ENCODE data around the gene NUP54. TPM values are rescaled to one million over a fixed set of nuclear protein-coding genes. Genes with fewer than 3 reads are reported as not detected.

Gene NUP54
- total RNA-seq, 6 experiments from 2014 or later, result 13.3 to 18.9 (median 14.4) TPM

DNA sequence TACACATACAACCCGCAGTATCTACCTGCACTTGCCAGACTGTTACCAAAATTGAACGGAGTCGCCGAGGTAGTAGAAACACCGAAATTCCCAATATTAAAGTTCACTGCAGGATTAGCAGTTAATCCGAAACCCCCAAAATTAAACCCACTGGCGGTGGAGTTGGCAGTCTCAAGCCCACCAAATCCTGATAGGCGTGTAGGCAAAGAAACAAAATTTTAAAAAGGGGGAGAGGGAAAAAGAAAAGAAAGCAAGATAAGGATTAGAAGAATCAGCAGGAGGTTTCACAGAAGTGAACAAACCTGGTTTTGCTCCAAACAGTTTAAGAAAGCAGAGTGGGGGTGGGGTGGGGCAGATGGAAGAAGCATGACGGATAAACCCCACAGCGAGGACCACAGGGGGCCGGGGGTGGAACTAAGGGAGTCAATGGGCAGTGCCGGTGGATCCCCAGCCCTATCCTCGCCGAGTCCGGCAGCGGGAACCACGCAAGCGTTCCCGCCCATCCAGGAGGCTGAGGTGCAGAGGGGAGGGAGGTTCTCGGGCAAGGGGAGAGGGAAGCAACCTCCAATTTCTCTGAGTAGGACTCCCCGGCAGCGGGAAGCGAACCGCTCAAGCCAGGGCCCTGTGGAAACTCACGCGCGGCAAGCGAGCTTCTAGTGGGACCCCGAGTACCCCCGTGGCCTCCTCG lies 599 bp downstream of the NUP54 start:
- peak; percentile 72 to 83 (median 76) for ATAC-seq
- no peaks in the 10 kb centered on the region for H3K9me3 ChIP-seq
- H3K27ac ChIP-seq, result peak overlapping the region; percentile 82 to 88 (median 88)
- no peak for TF ChIP-seq POLR2A (IDR thresholded peaks at IDR 0.05)
- TF ChIP-seq, protein P1, sequence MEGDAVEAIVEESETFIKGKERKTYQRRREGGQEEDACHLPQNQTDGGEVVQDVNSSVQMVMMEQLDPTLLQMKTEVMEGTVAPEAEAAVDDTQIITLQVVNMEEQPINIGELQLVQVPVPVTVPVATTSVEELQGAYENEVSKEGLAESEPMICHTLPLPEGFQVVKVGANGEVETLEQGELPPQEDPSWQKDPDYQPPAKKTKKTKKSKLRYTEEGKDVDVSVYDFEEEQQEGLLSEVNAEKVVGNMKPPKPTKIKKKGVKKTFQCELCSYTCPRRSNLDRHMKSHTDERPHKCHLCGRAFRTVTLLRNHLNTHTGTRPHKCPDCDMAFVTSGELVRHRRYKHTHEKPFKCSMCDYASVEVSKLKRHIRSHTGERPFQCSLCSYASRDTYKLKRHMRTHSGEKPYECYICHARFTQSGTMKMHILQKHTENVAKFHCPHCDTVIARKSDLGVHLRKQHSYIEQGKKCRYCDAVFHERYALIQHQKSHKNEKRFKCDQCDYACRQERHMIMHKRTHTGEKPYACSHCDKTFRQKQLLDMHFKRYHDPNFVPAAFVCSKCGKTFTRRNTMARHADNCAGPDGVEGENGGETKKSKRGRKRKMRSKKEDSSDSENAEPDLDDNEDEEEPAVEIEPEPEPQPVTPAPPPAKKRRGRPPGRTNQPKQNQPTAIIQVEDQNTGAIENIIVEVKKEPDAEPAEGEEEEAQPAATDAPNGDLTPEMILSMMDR (IDR thresholded peaks at IDR 0.05), result no peak
- H3K4me1 ChIP-seq, result peaks cover 0 to 27% (median 5%) of the 10 kb centered on the region in 4 donors
- no peaks in the 10 kb centered on the region for H3K27me3 ChIP-seq
- peak in 2 of 3 donors; percentile 63 to 65 for DNase-seq
- WGBS (ENCODE audit: insufficient coverage, low coverage, low lambda C conversion rate, missing lambda C conversion rate), result under 1% methylated on average over 11 of the region's 31 CpGs
- intact Hi-C loops (cut with DNase I), result no loop called here
- peak overlapping the region; percentile 89 to 94 (median 90) for H3K4me3 ChIP-seq
- peaks cover 0 to 14% (median 3%) of the 10 kb centered on the region in 4 donors for H3K36me3 ChIP-seq

- no peaks in the 10 kb centered on the region for H3K9me3 ChIP-seq
- H3K4me1 ChIP-seq, result peaks cover 0 to 27% (median 5%) of the 10 kb centered on the region in 4 donors
- no peak for TF ChIP-seq POLR2A (IDR thresholded peaks at IDR 0.05)
- TF ChIP-seq, protein P1 (IDR thresholded peaks at IDR 0.05), result no peak
- H3K36me3 ChIP-seq, result peaks cover 0 to 18% (median 5%) of the 10 kb centered on the region in 4 donors
- H3K27me3 ChIP-seq, result no peaks in the 10 kb centered on the region
- intact Hi-C loops (cut with DNase I), result no loop called here
- DNase-seq, result no peak
- ATAC-seq, result no peak
- no peak overlapping the region for H3K27ac ChIP-seq
- H3K4me3 ChIP-seq, result no peak overlapping the region
Measured at GRCh38 chr4:76144546-76144945, 3.7 kb downstream of the NUP54 start.

GRCh38 chr4:76141241-76141640 lies 7.0 kb downstream of the NUP54 start:
- DNase-seq, result no peak
- ATAC-seq, result no peak
- Histone ChIP-seq H3K9me3 (no peaks in the 10 kb centered on the region), H3K4me3 (no peak overlapping the region), H3K27me3 (no peaks in the 10 kb centered on the region), H3K36me3 (peaks cover 0 to 21% (median 8%) of the 10 kb centered on the region in 4 donors), H3K4me1 (peaks cover 0 to 9% (median 3%) of the 10 kb centered on the region in 4 donors), H3K27ac (no peak overlapping the region)
- intact Hi-C loops (cut with DNase I), result no loop called here
- TF ChIP-seq POLR2A (IDR thresholded peaks at IDR 0.05), result no peak
- TF ChIP-seq, protein P1 (IDR thresholded peaks at IDR 0.05), result no peak
- 93% methylated on average over 3 of the region's 3 CpGs for WGBS (ENCODE audit: insufficient coverage, low coverage, low lambda C conversion rate, missing lambda C conversion rate)

- ATAC-seq, result no peak
- H3K9me3 ChIP-seq, result no peaks in the 10 kb centered on the region
- no peak overlapping the region for H3K27ac ChIP-seq
- DNase-seq, result no peak
- 95% methylated on average over 3 of the region's 3 CpGs for WGBS (ENCODE audit: insufficient coverage, low coverage, low lambda C conversion rate, missing lambda C conversion rate)
- peaks cover 0 to 21% (median 6%) of the 10 kb centered on the region in 4 donors for H3K36me3 ChIP-seq
- no peak overlapping the region for H3K4me3 ChIP-seq
- intact Hi-C loops (cut with DNase I), result no loop called here
- H3K4me1 ChIP-seq, result no peaks in the 10 kb centered on the region
- TF ChIP-seq, protein P1 (IDR thresholded peaks at IDR 0.05), result no peak
- no peak for TF ChIP-seq POLR2A (IDR thresholded peaks at IDR 0.05)
- no peaks in the 10 kb centered on the region for H3K27me3 ChIP-seq
Measured at GRCh38 chr4:76127754-76128153, 20.4 kb downstream of the NUP54 start.
